Measurements from ENCODE around the gene RPLP1.

Gene RPLP1

DNA sequence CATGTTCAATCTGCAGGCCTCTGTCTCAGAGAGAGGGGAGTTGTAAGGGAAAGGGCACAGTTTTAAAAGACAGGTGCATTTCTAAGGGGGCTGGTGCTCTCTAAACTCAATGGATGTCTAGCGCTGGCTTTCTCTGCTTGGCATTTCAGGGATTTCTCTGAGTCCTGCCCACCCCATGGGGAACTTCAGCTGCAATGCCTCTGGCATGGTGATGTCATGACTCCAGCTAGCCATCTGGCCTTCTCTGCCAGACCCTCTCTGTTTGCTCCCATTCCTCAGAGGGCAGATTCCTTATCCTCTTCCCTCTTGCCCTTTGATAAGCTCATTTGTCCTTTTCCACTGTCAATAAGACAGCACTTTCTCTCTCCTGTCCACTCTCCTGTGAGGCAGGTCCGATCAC, 40.8 kb downstream of the RPLP1 start:
- TF ChIP-seq CTCF (IDR thresholded peaks at IDR 0.05; ENCODE audit: low read depth, low read length, missing control alignments), result no peak
- no peak for DNase-seq (ENCODE audit: low read depth)
- no peak overlapping the region for H3K4me3 ChIP-seq (ENCODE audit: low read depth, low read length)

DNA sequence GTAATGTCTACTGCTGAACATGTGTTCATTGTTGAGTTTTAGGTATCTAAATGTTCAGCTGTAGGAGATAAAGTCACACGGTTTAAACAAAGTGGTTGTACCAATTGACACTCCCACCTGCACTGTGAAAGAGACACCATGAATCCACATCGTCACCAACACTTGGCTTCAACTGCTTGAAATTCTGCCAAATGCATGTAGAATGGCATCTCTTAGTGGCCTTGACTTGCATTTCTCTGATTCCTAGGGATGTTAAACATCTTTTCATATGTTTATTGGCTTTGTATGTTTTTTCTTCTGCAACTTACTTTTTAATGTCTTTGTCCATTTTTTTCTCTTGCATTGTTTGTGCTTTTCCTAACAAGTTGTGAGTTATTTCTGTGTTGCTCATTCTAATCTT, 43.4 kb downstream of the RPLP1 start:
- no peak for TF ChIP-seq CTCF (IDR thresholded peaks at IDR 0.05; ENCODE audit: low read depth, low read length, missing control alignments)
- DNase-seq (ENCODE audit: low read depth), result no peak
- H3K4me3 ChIP-seq (ENCODE audit: low read depth, low read length), result no peak overlapping the region

DNA sequence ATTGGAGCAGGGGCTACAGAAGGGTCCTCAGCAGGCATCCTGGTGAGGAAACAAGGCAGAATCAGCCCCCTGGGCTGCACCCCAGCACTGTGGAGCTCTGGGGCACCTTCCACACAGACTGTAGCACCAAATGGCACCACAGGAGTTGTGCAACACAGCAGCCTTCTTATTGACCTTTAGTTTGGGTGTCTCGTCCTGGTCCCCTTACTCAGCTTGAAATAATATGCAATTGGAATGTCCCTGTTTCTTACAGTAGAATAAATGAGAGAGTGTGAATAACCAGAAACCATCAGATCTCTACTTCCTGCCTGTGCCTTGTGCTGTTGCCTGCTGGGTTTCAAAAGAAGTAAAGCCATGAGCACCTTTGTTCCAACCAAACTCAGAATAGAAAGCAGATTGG, 44.5 kb downstream of the RPLP1 start:
- TF ChIP-seq CTCF (IDR thresholded peaks at IDR 0.05; ENCODE audit: low read depth, low read length, missing control alignments), result no peak
- no peak for DNase-seq (ENCODE audit: low read depth)
- H3K4me3 ChIP-seq (ENCODE audit: low read depth, low read length), result no peak overlapping the region

GRCh38 chr15:69497667-69498066, 45.0 kb downstream of the RPLP1 start:
- no peak overlapping the region for H3K4me3 ChIP-seq (ENCODE audit: low read depth, low read length)
- DNase-seq (ENCODE audit: low read depth), result no peak
- TF ChIP-seq CTCF (IDR thresholded peaks at IDR 0.05; ENCODE audit: low read depth, low read length, missing control alignments), result no peak

DNA sequence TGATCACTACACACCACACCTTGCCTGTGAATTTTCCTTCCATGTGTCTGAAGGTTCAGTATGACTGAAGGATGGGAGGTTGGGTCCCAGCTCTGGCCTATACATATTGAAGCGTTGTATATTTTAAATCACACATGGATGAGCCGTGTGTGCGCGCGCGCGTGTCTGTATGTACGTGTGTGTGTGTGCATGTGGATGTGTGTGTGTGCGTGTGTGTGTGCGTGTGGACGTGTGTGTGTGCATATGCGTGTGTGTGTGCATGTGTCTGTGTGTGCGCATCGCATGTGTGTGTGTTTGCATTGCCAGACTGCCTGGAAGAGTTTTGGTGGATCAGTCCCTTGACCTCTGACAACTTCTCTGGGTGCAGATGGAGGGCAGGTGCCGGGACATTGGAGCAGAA, 45.7 kb downstream of the RPLP1 start:
- no peak for TF ChIP-seq CTCF (IDR thresholded peaks at IDR 0.05; ENCODE audit: low read depth, low read length, missing control alignments)
- no peak overlapping the region for H3K4me3 ChIP-seq (ENCODE audit: low read depth, low read length)
- DNase-seq (ENCODE audit: low read depth), result no peak

DNA sequence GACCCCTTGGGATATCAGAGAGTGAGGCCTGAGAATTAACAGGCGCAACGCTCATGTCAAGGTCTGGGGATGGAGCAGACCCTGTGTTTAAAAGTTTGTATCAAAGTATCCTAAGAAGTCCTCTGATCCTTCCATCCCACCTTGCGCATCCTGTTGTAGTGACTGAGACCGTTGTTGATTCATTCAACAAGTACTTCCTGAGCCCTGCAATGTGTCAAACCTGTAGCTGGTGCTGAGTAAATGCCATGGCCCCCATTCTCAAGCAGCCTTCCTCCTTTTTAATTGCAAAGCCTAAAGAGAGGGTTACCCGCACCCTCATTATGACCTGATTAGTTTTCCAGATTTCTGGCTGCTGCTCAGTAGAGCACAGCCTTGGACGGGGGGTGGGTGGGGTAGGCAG, 46.4 kb downstream of the RPLP1 start:
- no peak for TF ChIP-seq CTCF (IDR thresholded peaks at IDR 0.05; ENCODE audit: low read depth, low read length, missing control alignments)
- no peak overlapping the region for H3K4me3 ChIP-seq (ENCODE audit: low read depth, low read length)
- DNase-seq (ENCODE audit: low read depth), result no peak

GRCh38 chr15:69499521-69500211, 47.0 kb downstream of the RPLP1 start:
- DNase-seq (ENCODE audit: low read depth), result no peak
- no peak overlapping the region for H3K4me3 ChIP-seq (ENCODE audit: low read depth, low read length)
- TF ChIP-seq CTCF (IDR thresholded peaks at IDR 0.05; ENCODE audit: low read depth, low read length, missing control alignments), result no peak

Measured in GM12864 (cell line).